PC-9 (cell line): ENCODE measurements around the gene USP44.

Source experiments
- CTCF ChIP-seq: fragments of 200-600 bp; sonication (generic); conservative IDR thresholded peaks from 2 replicates; pipeline ENCODE4 v1.6.1; 2017; ENCODE audit warnings: mixed run types, antibody characterized with exemption, mild to moderate bottlenecking, moderate library complexity
- EZH2 ChIP-seq: fragments of 200-600 bp; sonication (generic); IDR thresholded peaks from 2 replicates; pipeline ENCODE4 v1.8.0; 2017; ENCODE audit warnings: antibody characterized with exemption, low read depth

- TF ChIP-seq CTCF (no peak), EZH2 (no peak)
These were observed 44.4 kb downstream of the USP44 start for GRCh38 chr12:95506707-95507523.
